Liver (tissue), 9 donors: Measurements from ENCODE around the gene ARHGAP8. TPM values are rescaled to one million over a fixed set of nuclear protein-coding genes. Genes with fewer than 3 reads are reported as not detected.

Experiments
- DNase-seq: peaks from one replicate; pipeline ENCODE4 v3.0.0-alpha.2; 2017; ENCODE audit warnings: low spot score
- H3K27ac ChIP-seq, 2 donors: one replicate each; pipeline ENCODE4 v1.7.0; 2013; ENCODE audit warnings: inconsistent platforms in 2 of 2, low read length in 2 of 2, control low read depth in 1 of 2, low read depth in 1 of 2, mild to moderate bottlenecking in 1 of 2
- H3K27me3 ChIP-seq, 4 donors: one replicate each; pipeline versions ENCODE4 v1.6.1 to v1.7.0; 2013; ENCODE audit warnings: low read length in 3 of 4, inconsistent platforms in 1 of 4, mild to moderate bottlenecking in 1 of 4, moderate library complexity in 1 of 4; ENCODE audit not compliant: control insufficient read depth in 4 of 4, insufficient read depth in 4 of 4
- H3K36me3 ChIP-seq, 4 donors: one replicate each; pipeline versions ENCODE4 v1.6.1 to v1.7.0; 2013; ENCODE audit warnings: low read length in 3 of 4, mild to moderate bottlenecking in 3 of 4, low read depth in 1 of 4, moderate library complexity in 1 of 4; ENCODE audit not compliant: control insufficient read depth in 4 of 4, insufficient read depth in 3 of 4
- H3K4me1 ChIP-seq, 4 donors: one replicate each; pipeline versions ENCODE4 v1.6.1 to v1.7.0; 2013; ENCODE audit warnings: low read length in 3 of 4, mild to moderate bottlenecking in 3 of 4, moderate library complexity in 1 of 4; ENCODE audit not compliant: control insufficient read depth in 4 of 4, insufficient read depth in 4 of 4
- H3K4me3 ChIP-seq, 3 donors: one replicate each; pipeline versions ENCODE4 v1.6.1 to v1.7.0; 2013; ENCODE audit warnings: low read length in 3 of 3, control low read depth in 1 of 3, low read depth in 1 of 3, mild to moderate bottlenecking in 1 of 3
- H3K9ac ChIP-seq, 2 donors: one replicate each; pipeline ENCODE4 v1.7.0; 2013; ENCODE audit warnings: low read length in 2 of 2, mild to moderate bottlenecking in 2 of 2, moderate library complexity in 2 of 2, control low read depth in 1 of 2, low read depth in 1 of 2
- H3K9me3 ChIP-seq, 4 donors: one replicate each; pipeline versions ENCODE4 v1.6.1 to v1.7.0; 2013; ENCODE audit warnings: low read length in 3 of 4; ENCODE audit not compliant: control insufficient read depth in 4 of 4
- EGR1 ChIP-seq, 2 donors: IDR thresholded peaks; 2 replicates each; pipeline ENCODE4 v1.6.1; 2016 to 2018; ENCODE audit warnings: antibody characterized with exemption in 2 of 2, low read depth in 2 of 2
- FOXA1 ChIP-seq: IDR thresholded peaks from 2 replicates; pipeline ENCODE4 v1.6.1; 2016; ENCODE audit warnings: antibody characterized with exemption
- FOXA2 ChIP-seq: IDR thresholded peaks from 2 replicates; pipeline ENCODE4 v1.6.1; 2016; ENCODE audit warnings: antibody characterized with exemption
- GABPA ChIP-seq, 2 donors: IDR thresholded peaks in 1 of 2; conservative IDR thresholded peaks in 1 of 2; 2 replicates each; pipeline ENCODE4 v1.6.1; 2016; ENCODE audit warnings: antibody characterized with exemption in 2 of 2, mild to moderate bottlenecking in 1 of 2, moderate library complexity in 1 of 2
- HNF4A ChIP-seq, 2 donors: conservative IDR thresholded peaks; 2 replicates each; pipeline ENCODE4 v1.6.1; 2016; ENCODE audit warnings: antibody characterized with exemption in 2 of 2, mild to moderate bottlenecking in 2 of 2
- HNF4G ChIP-seq: IDR thresholded peaks from 2 replicates; pipeline ENCODE4 v1.6.1; 2016; ENCODE audit warnings: antibody characterized with exemption
- JUND ChIP-seq, 2 donors: IDR thresholded peaks; 2 replicates each; pipeline ENCODE4 v1.6.1; 2016; ENCODE audit warnings: antibody characterized with exemption in 2 of 2
- NR2F2 ChIP-seq: IDR thresholded peaks from 2 replicates; pipeline ENCODE4 v1.6.1; 2016; ENCODE audit warnings: antibody characterized with exemption
- RAD21 ChIP-seq, 2 donors: IDR thresholded peaks; 2 replicates each; pipeline ENCODE4 v1.6.1; 2016; ENCODE audit warnings: antibody characterized with exemption in 2 of 2, mild to moderate bottlenecking in 2 of 2
- RXRA ChIP-seq, 2 donors: IDR thresholded peaks; 2 replicates each; pipeline ENCODE4 v1.6.1; 2017 to 2018; ENCODE audit warnings: antibody characterized with exemption in 2 of 2, mild to moderate bottlenecking in 1 of 2
- SP1 ChIP-seq: IDR thresholded peaks from 2 replicates; pipeline ENCODE4 v1.6.1; 2018; ENCODE audit warnings: antibody characterized with exemption, mild to moderate bottlenecking
- TAF1 ChIP-seq: conservative IDR thresholded peaks from 2 replicates; pipeline ENCODE4 v1.6.1; 2016; ENCODE audit warnings: antibody characterized with exemption, mild to moderate bottlenecking
- YY1 ChIP-seq: IDR thresholded peaks from 2 replicates; pipeline ENCODE4 v1.6.1; 2016; ENCODE audit warnings: antibody characterized with exemption, mild to moderate bottlenecking
- WGBS: extraction: QIAGEN DNeasy Blood & Tissue Kit; methylation state at CpG from one replicate; pipeline ENCODE4 v1.1.7; 2013; 5-methylcytosine and 5-hydroxymethylcytosine counted together
- polyA plus RNA-seq, 2 donors: library from polyadenylated mRNA; stranded (reverse) in 1 of 2; unstranded in 1 of 2; fragments of 200-250 nt in 1 of 2; fragments of >200 nt in 1 of 2; fragmentation: Nextera tagmentation in 1 of 2; extraction: Ambion mirVana in 1 of 2; gene quantifications; one replicate each; pipeline versions ENCODE4 v1.2.1 to v1.2.3, GENCODE V29; 2013 to 2015
- total RNA-seq, 2 donors: library from RNA; depleted of rRNA; stranded (reverse); fragments of >200 nt; gene quantifications; one replicate each; pipeline ENCODE4 v1.2.3, GENCODE V29; 2014
- TF ChIP-seq, protein P1 (sequence below): IDR thresholded peaks from 2 replicates; pipeline ENCODE4 v1.6.1; 2016; ENCODE audit warnings: antibody characterized with exemption
- TF ChIP-seq, protein P2 (sequence below): IDR thresholded peaks from 2 replicates; pipeline ENCODE4 v1.6.1; 2016; ENCODE audit warnings: antibody characterized with exemption
- TF ChIP-seq, protein P3 (sequence below): IDR thresholded peaks from 2 replicates; pipeline ENCODE4 v1.6.1; 2016; ENCODE audit warnings: antibody characterized with exemption
- TF ChIP-seq, protein P4 (sequence below): IDR thresholded peaks from 2 replicates; pipeline ENCODE4 v1.6.1; 2016; ENCODE audit warnings: antibody characterized with exemption, mild to moderate bottlenecking
- TF ChIP-seq, protein P5 (sequence below): fragments of 150-350 bp; IDR thresholded peaks from 2 replicates; pipeline ENCODE4 v1.5.1; 2017; ENCODE audit warnings: improper control_type of control experiment, low read depth, low read length; ENCODE audit not compliant: missing input control
- donor health status: healthy.
- donor health status: healthy.
- donor health status: healthy.
- donor health status: healthy.
- donor health status: healthy.

The ARHGAP8 gene
- total and polyA plus RNA-seq, 4 donors, result 0.58 to 1.8 (median 1.1) TPM

DNA sequence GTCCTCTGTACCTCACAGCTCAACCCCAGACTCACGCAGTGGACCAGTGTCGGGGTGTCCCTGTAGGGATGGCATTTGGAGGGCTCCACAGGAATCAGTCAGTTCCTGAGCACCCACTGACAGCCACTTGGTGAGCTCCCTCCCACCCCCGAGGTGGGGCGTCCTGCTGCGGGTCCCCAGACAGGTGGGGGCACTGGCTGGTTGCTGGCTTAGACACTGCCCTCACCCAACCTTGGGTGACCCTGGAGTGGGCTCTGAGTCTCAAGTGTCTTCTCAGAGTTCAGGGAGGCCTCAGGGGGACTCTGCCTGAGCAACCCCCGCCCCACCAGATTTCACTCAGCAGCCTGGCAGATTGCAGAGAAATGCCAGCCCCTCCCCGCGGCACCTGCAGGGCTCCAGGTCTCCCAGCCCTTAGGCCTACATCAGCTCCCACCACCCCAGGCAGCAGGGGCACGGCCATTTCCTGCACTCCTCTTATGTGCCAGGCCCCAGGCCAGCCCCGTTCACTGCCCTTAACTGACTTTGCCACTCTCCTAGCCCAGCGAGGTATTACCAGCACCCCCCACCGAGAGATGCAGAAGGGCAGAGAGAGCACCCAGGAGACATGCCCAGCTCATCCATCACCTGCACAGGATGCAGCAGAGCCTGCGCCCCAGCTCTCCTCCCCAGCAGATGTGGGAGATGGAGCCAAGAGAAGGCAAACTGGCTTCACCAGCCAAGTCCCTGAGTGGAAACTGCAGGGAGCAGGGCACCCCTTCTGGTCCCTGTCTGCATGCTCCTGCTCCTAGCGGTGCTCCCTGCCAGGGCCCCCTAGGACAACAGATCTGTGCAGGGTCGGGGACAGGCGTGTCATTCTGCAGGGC, 48.0 kb upstream of the ARHGAP8 start:
- Histone ChIP-seq H3K27ac (no peak overlapping the region), H3K27me3 (no peaks in the 10 kb centered on the region), H3K4me3 (no peak overlapping the region), H3K4me1 (peaks cover 0 to 23% (median 10%) of the 10 kb centered on the region in 4 donors), H3K9ac (no peak overlapping the region), H3K36me3 (peaks cover 0 to 2% (median 0%) of the 10 kb centered on the region in 4 donors), H3K9me3 (no peaks in the 10 kb centered on the region)
- no peak for TF ChIP-seq RAD21 (IDR thresholded peaks at IDR 0.05)
- TF ChIP-seq RXRA (IDR thresholded peaks at IDR 0.05), result no peak
- no peak for TF ChIP-seq EGR1 (IDR thresholded peaks at IDR 0.05; ENCODE audit: low read depth in 2 of 2)
- no peak for TF ChIP-seq GABPA (IDR thresholded peaks at IDR 0.05 in 1 of 2, conservative IDR thresholded peaks at IDR 0.05 in 1 of 2)
- TF ChIP-seq, protein P1, sequence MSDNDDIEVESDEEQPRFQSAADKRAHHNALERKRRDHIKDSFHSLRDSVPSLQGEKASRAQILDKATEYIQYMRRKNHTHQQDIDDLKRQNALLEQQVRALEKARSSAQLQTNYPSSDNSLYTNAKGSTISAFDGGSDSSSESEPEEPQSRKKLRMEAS, result no peak
- TF ChIP-seq, protein P2, sequence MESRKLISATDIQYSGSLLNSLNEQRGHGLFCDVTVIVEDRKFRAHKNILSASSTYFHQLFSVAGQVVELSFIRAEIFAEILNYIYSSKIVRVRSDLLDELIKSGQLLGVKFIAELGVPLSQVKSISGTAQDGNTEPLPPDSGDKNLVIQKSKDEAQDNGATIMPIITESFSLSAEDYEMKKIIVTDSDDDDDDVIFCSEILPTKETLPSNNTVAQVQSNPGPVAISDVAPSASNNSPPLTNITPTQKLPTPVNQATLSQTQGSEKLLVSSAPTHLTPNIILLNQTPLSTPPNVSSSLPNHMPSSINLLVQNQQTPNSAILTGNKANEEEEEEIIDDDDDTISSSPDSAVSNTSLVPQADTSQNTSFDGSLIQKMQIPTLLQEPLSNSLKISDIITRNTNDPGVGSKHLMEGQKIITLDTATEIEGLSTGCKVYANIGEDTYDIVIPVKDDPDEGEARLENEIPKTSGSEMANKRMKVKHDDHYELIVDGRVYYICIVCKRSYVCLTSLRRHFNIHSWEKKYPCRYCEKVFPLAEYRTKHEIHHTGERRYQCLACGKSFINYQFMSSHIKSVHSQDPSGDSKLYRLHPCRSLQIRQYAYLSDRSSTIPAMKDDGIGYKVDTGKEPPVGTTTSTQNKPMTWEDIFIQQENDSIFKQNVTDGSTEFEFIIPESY, result no peak
- no peak for TF ChIP-seq HNF4A (conservative IDR thresholded peaks at IDR 0.05)
- TF ChIP-seq TAF1, result no peak
- TF ChIP-seq NR2F2, result no peak
- no peak for TF ChIP-seq JUND (IDR thresholded peaks at IDR 0.05)
- TF ChIP-seq, protein P3, sequence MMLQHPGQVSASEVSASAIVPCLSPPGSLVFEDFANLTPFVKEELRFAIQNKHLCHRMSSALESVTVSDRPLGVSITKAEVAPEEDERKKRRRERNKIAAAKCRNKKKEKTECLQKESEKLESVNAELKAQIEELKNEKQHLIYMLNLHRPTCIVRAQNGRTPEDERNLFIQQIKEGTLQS, result no peak
- TF ChIP-seq, protein P4, sequence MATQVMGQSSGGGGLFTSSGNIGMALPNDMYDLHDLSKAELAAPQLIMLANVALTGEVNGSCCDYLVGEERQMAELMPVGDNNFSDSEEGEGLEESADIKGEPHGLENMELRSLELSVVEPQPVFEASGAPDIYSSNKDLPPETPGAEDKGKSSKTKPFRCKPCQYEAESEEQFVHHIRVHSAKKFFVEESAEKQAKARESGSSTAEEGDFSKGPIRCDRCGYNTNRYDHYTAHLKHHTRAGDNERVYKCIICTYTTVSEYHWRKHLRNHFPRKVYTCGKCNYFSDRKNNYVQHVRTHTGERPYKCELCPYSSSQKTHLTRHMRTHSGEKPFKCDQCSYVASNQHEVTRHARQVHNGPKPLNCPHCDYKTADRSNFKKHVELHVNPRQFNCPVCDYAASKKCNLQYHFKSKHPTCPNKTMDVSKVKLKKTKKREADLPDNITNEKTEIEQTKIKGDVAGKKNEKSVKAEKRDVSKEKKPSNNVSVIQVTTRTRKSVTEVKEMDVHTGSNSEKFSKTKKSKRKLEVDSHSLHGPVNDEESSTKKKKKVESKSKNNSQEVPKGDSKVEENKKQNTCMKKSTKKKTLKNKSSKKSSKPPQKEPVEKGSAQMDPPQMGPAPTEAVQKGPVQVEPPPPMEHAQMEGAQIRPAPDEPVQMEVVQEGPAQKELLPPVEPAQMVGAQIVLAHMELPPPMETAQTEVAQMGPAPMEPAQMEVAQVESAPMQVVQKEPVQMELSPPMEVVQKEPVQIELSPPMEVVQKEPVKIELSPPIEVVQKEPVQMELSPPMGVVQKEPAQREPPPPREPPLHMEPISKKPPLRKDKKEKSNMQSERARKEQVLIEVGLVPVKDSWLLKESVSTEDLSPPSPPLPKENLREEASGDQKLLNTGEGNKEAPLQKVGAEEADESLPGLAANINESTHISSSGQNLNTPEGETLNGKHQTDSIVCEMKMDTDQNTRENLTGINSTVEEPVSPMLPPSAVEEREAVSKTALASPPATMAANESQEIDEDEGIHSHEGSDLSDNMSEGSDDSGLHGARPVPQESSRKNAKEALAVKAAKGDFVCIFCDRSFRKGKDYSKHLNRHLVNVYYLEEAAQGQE, result no peak
- no peak for TF ChIP-seq FOXA1
- no peak for TF ChIP-seq HNF4G
- TF ChIP-seq SP1, result no peak
- no peak for TF ChIP-seq YY1
- TF ChIP-seq, protein P5, sequence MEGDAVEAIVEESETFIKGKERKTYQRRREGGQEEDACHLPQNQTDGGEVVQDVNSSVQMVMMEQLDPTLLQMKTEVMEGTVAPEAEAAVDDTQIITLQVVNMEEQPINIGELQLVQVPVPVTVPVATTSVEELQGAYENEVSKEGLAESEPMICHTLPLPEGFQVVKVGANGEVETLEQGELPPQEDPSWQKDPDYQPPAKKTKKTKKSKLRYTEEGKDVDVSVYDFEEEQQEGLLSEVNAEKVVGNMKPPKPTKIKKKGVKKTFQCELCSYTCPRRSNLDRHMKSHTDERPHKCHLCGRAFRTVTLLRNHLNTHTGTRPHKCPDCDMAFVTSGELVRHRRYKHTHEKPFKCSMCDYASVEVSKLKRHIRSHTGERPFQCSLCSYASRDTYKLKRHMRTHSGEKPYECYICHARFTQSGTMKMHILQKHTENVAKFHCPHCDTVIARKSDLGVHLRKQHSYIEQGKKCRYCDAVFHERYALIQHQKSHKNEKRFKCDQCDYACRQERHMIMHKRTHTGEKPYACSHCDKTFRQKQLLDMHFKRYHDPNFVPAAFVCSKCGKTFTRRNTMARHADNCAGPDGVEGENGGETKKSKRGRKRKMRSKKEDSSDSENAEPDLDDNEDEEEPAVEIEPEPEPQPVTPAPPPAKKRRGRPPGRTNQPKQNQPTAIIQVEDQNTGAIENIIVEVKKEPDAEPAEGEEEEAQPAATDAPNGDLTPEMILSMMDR, result no peak
- no peak for TF ChIP-seq FOXA2
- no peak for DNase-seq
- 92% methylated on average over 16 of the region's 16 CpGs for WGBS
